GM23338 (cell line): ENCODE measurements around the gene CARMIL1.

Source experiments
- JUNB ChIP-seq: IDR thresholded peaks from one replicate; pipeline ENCODE4 v1.6.1; 2016; ENCODE audit warnings: antibody characterized with exemption; ENCODE audit not compliant: unreplicated experiment
- TF ChIP-seq, protein P1 (sequence below), 2 experiments: fragments of 200-600 bp in 1 of 2; sonication (generic) in 1 of 2; conservative IDR thresholded peaks; 2 replicates each; pipeline versions ENCODE4 v1.5.1 to v1.6.1; 2016 to 2017; ENCODE audit warnings: antibody characterized with exemption in 2 of 2, low read depth in 2 of 2, mild to moderate bottlenecking in 2 of 2, moderate library complexity in 1 of 2

DNA sequence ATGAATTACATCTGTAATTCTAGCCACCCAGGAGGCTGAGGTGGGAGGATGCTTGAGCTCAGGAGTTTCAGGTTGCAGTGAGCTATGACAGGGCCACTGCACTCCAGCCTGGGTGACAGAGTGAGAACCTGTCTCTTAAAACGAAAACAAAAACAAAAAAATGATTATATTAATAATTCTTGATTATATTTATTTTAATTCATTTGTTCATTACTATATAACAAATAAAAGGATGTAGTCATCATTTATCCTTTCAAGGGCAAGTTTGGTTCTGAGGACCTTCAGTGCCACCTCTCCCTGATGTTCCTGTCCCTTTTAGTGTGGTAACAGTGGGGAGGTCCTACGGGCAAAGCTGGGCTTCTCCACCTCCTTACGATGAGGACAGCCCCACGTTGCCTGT, 205.7 kb downstream of the CARMIL1 start:
- TF ChIP-seq, protein P1, sequence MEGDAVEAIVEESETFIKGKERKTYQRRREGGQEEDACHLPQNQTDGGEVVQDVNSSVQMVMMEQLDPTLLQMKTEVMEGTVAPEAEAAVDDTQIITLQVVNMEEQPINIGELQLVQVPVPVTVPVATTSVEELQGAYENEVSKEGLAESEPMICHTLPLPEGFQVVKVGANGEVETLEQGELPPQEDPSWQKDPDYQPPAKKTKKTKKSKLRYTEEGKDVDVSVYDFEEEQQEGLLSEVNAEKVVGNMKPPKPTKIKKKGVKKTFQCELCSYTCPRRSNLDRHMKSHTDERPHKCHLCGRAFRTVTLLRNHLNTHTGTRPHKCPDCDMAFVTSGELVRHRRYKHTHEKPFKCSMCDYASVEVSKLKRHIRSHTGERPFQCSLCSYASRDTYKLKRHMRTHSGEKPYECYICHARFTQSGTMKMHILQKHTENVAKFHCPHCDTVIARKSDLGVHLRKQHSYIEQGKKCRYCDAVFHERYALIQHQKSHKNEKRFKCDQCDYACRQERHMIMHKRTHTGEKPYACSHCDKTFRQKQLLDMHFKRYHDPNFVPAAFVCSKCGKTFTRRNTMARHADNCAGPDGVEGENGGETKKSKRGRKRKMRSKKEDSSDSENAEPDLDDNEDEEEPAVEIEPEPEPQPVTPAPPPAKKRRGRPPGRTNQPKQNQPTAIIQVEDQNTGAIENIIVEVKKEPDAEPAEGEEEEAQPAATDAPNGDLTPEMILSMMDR (conservative IDR thresholded peaks at IDR 0.05; ENCODE audit: low read depth in 2 of 2): no peak
- TF ChIP-seq JUNB: no peak
